Measurements from ENCODE around the gene ZBED5. TPM values are rescaled to one million over a fixed set of nuclear protein-coding genes. Genes with fewer than 3 reads are reported as not detected.

The ZBED5 gene
- total RNA-seq, 2 experiments from 2014 or later = 35.7 to 36.7 TPM

GRCh38 chr11:10861799-10862198, 3.9 kb upstream of the ZBED5 start:
- DNase-seq (no peak), ATAC-seq (no peak)
- Mint-ChIP-seq H3K27me3 (no peaks in the 10 kb centered on the region), H3K9me3 (no peaks in the 10 kb centered on the region), H3K4me1 (ENCODE audit: low read depth) (peaks cover 25% of the 10 kb centered on the region), H3K4me3 (no peak overlapping the region), H3K36me3 (ENCODE audit: low read depth) (peaks cover 14% of the 10 kb centered on the region), H3K27ac (no peak overlapping the region)
- intact Hi-C loops (cut with micrococcal nuclease) = no loop called here
- POLR2A ChIA-PET = no interaction called here
- CTCF ChIA-PET = interaction anchor here (4.7 kb wide), 1 partner anchor 17 kb away, joined by 24 read pairs; no protein-coding TSS in a partner anchor
- TF ChIP-seq, protein P1, sequence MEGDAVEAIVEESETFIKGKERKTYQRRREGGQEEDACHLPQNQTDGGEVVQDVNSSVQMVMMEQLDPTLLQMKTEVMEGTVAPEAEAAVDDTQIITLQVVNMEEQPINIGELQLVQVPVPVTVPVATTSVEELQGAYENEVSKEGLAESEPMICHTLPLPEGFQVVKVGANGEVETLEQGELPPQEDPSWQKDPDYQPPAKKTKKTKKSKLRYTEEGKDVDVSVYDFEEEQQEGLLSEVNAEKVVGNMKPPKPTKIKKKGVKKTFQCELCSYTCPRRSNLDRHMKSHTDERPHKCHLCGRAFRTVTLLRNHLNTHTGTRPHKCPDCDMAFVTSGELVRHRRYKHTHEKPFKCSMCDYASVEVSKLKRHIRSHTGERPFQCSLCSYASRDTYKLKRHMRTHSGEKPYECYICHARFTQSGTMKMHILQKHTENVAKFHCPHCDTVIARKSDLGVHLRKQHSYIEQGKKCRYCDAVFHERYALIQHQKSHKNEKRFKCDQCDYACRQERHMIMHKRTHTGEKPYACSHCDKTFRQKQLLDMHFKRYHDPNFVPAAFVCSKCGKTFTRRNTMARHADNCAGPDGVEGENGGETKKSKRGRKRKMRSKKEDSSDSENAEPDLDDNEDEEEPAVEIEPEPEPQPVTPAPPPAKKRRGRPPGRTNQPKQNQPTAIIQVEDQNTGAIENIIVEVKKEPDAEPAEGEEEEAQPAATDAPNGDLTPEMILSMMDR (IDR thresholded peaks at IDR 0.05) = no peak

DNA sequence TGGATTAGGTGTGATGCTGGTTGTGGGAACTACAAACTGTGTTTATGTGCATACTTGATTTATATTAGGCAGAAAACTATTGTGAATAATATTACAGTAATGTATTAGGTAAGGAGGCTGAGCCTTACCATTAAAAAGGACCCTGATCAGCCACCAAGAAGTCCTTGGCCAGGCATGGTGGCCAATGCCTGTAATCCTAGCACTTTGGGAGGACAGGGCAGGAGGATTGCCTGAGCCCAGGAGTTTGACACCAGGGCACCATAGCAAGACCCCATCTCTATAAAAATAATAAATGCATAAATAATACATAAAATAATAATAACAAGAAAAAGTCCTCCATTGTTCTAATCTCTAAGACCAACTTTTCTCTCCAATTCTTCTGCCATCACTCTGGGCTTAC, 3.2 kb upstream of the ZBED5 start:
- Mint-ChIP-seq H3K4me3 (no peak overlapping the region), H3K4me1 (ENCODE audit: low read depth) (peaks cover 29% of the 10 kb centered on the region), H3K36me3 (ENCODE audit: low read depth) (peaks cover 20% of the 10 kb centered on the region), H3K9me3 (no peaks in the 10 kb centered on the region), H3K27ac (no peak overlapping the region), H3K27me3 (no peaks in the 10 kb centered on the region)
- CTCF ChIA-PET = interaction anchor here (4.7 kb wide), 1 partner anchor 18 kb away, joined by 24 read pairs; no protein-coding TSS in a partner anchor
- POLR2A ChIA-PET = interaction anchor here (0.9 kb wide), 1 partner anchor 10 kb away, joined by 4 read pairs; no protein-coding TSS in a partner anchor
- intact Hi-C loops (cut with micrococcal nuclease) = no loop called here
- TF ChIP-seq, protein P1 (IDR thresholded peaks at IDR 0.05) = no peak
- no peak for ATAC-seq
- DNase-seq = no peak

DNA sequence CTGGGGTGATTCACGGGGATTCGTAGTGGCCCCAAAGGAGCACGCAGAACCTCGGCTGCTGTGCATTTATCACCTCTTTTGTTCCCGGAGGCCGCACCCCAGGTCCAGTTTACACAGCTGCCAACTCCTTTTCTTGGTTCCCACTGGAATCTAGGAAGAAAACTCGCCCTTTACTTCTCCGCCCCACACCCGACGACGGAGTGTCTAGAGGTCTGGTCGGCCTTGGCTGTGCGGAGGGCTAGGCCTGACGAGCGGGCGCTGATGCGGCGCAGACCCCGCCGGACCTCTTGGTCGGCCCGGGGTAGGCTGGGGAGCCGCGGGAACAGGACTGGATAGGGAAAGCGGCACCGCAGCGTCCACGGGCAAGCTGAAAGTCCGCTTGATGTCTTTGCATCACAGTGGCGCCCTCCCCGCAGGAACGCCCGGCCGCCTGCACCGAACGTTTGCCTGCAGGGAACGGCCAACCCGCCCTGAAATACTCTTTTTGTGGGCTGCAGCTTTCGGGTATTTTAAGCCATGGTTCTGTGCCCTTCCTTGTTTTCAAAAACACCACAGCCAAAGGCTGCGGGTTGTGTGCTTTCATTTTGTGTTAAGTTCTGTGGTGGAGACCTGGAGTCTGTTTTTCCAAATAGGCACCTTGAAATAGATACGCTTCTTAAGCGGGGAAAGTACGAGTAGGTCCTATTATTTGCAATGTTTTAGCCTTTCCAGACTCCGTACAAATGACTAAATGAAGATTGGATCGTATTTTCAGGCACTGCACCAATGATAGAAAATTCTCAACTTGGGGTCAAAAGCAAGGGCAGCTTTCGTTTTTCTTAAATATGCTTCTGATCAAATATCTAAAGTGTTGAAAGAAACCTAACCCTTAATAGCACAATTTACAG, 829 bp upstream of the ZBED5 start:
- ChIA-PET POLR2A (interaction anchor here (0.6 to 7.8 kb wide), 18 partner anchors 11 to 1324 kb away, joined by 3 to 134 read pairs (median 7); partner anchors contain the start of genes CTR9 and EIF4G2), CTCF (interaction anchor here (1.7 to 4.7 kb wide), 5 partner anchors 20 to 66 kb away, joined by 7 to 24 read pairs (median 10); partner anchors contain the start of gene EIF4G2)
- peaks cover 34% of the 10 kb centered on the region for H3K36me3 Mint-ChIP-seq (ENCODE audit: low read depth)
- peaks cover 36% of the 10 kb centered on the region for H3K4me1 Mint-ChIP-seq (ENCODE audit: low read depth)
- peak overlapping the region; percentile 97 for H3K4me3 Mint-ChIP-seq
- intact Hi-C loops (cut with micrococcal nuclease) = loop anchor here (2.0 kb wide), 1 partner anchor 50 kb away; the partner anchor contains the start of gene EIF4G2
- peak; percentile 13 for ATAC-seq
- no peaks in the 10 kb centered on the region for H3K9me3 Mint-ChIP-seq
- peak overlapping the region; percentile 98 for H3K27ac Mint-ChIP-seq
- no peaks in the 10 kb centered on the region for H3K27me3 Mint-ChIP-seq
- TF ChIP-seq, protein P1 (IDR thresholded peaks at IDR 0.05) = no peak
- peak; percentile 50 for DNase-seq

DNA sequence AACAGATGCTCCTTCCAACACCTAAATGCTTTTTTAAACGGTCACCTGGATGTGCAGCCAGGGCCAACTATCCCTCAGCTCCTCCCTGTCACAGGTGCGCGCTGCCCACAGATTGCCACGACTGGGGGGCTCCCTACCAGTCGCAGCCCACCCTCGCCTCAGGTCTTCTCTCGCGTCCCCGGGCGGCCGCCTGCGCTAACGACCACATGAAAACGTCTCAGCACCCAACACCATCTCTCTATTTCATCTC, 469 bp downstream of the ZBED5 start:
- TF ChIP-seq, protein P1 (IDR thresholded peaks at IDR 0.05) = no peak
- Mint-ChIP-seq H3K27ac (peak overlapping the region; percentile 98), H3K36me3 (ENCODE audit: low read depth) (peaks cover 44% of the 10 kb centered on the region), H3K4me3 (peak overlapping the region; percentile 97), H3K27me3 (no peaks in the 10 kb centered on the region), H3K4me1 (ENCODE audit: low read depth) (peaks cover 35% of the 10 kb centered on the region), H3K9me3 (no peaks in the 10 kb centered on the region)
- DNase-seq = no peak
- POLR2A ChIA-PET = interaction anchor here (0.6 to 7.8 kb wide), 16 partner anchors 9 to 767 kb away, joined by 3 to 134 read pairs (median 8); partner anchors contain the start of gene EIF4G2
- intact Hi-C loops (cut with micrococcal nuclease) = no loop called here
- peak; percentile 5 for ATAC-seq
- CTCF ChIA-PET = interaction anchor here (2.3 to 4.7 kb wide), 4 partner anchors 22 to 65 kb away, joined by 7 to 24 read pairs (median 12); partner anchors contain the start of gene EIF4G2
